RCC 7860 (cell line): Measurements from ENCODE around the gene KIF1B.

Experiments used
- DNase-seq: peaks from one replicate; pipeline ENCODE4 v3.0.0-alpha.2; 2015; ENCODE audit warnings: low spot score
- FAIRE-seq: peaks from 2 replicates; lab custom pipeline; 2012; peaks lifted over from hg19 to GRCh38; lab: Jason Lieb, UNC

KIF1B gene

DNA sequence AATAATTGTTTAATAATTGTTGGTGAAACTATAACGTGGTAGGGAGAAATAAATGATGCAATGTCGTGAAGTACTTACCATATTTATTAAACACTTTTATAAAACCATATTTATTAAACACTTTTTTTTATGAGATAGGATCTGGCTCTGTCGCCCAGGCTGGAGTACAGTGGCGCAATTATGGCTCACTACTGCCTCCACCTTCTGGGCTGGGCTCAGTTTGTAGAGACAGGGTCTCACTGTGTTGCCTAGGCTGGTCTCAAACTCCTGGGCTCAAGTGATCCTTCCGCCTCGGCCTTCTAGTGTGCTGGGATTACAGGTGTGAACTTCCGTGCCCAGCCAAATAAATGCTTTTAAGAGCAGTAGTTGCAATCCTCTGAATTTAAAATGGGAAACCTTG, 112.5 kb downstream of the KIF1B start:
- FAIRE-seq (no peak), DNase-seq (no peak)

DNA sequence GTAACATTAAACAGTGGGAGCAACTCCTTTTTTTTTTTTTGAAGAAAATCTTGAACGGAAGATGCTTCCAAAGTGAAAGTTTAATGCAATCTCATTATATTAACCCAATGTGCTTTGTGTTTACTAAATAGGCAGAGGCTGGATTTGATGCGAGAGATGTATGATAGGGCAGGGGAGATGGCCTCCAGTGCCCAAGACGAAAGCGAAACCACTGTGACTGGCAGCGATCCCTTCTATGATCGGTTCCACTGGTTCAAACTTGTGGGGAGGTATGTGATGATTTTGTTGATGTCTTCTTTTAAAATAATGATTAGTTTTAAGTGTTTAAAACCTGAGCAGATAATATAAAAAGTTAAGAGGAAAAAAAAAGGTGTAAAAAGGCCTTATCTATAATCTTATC, 114.3 kb downstream of the KIF1B start:
- DNase-seq (no peak), FAIRE-seq (no peak)

DNA sequence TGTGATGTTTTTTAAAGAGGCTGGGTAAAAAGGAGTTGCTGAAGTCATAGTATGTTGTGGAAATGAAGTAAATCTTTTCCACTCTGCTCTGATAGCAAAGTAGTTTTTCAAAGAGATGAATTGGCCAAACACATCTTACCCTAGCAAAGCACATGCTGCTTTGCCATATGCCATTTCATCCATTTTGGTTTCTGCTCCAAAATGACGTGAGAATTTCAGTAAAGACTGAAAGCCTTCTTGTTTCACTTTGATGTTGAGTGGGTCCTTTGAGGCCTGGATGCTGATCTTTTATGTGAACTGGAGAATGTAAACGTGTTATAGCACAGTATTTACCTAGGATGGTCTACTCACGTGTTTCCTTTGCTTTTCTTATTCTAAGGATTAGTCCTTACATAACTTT, 115.2 kb downstream of the KIF1B start:
- FAIRE-seq = no peak
- no peak for DNase-seq

DNA sequence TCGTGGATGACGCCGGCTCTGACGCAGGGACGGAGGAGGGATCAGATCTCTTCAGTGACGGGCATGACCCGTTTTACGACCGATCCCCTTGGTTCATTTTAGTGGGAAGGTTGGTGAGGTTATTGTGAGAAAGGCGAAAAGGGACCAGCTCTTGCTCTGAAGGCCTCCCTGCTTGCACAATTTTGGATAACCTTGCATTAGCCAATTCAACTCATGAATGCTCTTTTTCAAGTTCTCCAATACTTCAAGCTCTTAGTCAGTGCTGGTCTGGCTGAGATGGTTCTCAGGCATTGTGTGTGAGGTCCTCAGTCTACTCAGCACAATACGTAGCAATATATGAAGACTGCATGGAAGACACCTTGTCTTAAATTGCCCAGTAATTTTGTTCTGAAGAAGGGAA, 115.9 kb downstream of the KIF1B start:
- DNase-seq (no peak), FAIRE-seq (no peak)

DNA sequence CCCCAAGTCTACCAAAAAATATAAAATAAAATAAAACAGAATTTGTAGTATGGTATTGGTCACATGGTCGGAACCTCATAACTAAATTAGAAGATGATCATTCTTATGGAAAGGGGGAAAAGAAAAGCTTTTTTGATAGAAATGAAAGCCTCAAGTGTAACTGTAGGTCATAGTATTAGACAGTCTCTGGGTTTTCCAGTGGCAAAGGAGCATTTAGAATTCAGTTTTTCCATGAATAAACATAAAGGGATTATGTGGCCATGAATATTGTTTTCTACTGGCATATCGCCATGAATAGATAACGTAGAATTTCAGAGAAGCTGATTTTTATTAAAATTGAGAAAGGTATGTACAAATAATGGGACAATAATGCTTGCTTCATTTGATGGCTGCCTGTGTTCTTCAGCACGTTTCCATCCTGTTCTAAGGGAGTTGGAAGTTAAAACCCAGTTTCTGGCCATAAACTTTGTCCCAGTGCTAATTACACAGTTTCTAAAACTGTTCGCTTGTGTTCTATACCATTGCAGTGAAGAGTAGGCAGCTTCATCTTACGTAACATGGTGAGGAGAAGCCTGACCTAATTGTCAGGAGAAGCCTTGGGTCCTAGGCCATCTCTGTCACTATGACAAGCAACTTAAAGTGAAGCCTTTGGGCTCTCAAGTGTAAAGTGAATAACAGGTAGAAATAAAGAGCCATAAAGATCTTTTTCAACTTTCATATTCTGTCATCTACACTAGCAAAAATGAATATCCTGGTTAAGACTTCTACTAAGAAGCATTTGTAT, 118.0 kb downstream of the KIF1B start:
- FAIRE-seq (no peak), DNase-seq (no peak)

DNA sequence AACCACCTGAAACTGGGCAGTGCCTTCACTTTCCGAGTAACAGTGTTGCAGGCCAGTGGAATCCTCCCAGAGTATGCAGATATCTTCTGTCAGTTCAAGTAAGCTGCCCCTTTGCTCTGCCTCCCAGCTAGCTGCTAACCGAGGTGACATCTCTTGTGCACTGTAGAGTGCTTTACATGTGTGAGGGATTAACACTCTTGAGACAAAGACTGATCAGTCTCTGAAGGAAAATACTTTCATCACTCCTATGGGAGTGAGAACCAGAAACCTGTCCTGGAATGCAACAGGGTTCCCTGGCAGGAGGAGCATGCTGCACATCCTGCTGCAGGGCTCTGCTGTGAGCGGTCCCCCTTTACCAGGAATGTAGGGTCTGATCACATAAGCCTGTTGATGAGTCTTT, 127.1 kb downstream of the KIF1B start:
- FAIRE-seq = no peak

DNA sequence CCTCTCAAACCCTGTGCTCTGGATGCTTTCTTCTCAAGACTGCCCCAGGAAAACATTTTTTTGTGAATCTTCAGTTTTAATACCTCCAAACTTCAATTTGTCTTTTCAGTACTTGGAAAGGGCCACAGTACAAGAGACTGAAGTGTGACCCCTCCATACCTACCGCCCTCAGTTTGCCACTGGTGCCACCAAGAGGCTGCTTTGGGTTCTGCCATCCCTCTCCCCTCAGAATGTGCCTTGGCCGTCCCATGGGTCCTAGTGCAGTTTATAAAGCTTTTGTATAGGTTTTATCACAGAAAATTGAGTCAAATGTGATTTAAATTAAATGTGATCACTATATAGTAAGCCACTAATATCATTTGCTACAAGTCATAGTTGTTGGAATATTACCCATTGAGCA, 127.7 kb downstream of the KIF1B start:
- DNase-seq = no peak
- FAIRE-seq = no peak

More for the DNA sequence above, 127.1 kb downstream of the KIF1B start:
- no peak for DNase-seq

DNA sequence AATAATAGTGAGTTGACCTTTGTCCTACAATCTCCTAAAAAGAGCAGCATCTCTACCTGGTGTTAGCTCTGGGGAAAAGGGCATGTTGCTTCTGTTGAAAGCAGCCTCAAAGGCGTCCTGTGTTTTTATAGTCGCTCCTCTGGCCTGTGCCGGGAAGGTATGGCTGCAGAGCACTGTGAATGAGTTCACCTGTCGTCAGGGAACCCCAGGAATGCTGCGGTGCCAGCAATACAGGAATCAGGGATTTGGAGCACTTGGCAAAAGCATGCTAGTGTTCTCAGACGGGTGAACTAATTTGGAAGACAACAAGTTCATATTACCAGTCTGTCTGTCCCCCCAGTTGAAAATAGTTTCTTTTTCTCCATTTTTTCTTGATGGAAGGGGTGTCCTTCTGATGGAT, 128.2 kb downstream of the KIF1B start:
- FAIRE-seq (no peak), DNase-seq (no peak)

DNA sequence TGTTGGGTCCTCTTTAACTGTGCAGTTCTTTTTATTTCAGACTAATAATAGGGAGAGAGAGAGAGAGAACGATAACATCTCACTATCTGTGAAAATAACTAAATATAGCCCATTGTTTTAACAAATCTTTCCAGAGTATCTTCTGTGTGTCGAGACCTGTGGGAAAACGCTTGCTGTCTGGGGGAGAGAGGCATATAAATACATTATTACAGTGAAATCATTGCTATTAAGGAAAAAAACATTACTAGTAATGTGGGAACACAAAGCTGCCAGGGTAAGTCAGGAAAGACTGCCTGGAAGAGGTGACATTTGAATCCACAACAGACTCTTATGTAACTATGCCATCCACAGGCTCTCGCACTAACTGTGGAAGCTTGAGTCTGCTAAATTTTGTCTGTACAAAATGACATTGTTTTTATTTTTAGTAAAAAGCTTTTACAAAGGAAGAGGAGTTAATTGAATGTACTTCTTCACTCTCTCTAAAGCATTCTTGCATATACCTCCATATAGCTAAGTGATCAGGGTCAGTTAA, 128.7 kb downstream of the KIF1B start:
- FAIRE-seq = no peak

DNA sequence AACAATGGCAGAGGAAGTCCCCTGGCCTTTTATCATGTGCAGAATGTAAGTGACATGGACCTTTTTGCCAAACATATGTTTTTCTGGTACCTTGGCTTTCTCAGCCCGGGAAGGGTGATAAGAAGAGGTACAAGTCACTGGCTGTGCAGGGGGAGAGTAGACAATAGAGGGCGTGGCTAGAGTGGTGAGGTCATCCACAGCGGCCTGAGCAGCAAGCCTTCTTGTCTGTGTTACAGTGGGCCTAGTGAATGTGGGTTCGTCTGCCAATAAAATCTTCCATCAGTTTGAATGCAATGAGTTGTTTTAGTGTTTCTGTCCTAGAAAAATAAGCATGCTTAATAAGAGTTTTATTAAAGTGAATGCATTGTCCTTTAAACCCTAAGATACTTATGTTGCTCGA, 129.4 kb downstream of the KIF1B start:
- no peak for FAIRE-seq
- DNase-seq = no peak

More for the DNA sequence above, 128.7 kb downstream of the KIF1B start:
- no peak for DNase-seq

DNA sequence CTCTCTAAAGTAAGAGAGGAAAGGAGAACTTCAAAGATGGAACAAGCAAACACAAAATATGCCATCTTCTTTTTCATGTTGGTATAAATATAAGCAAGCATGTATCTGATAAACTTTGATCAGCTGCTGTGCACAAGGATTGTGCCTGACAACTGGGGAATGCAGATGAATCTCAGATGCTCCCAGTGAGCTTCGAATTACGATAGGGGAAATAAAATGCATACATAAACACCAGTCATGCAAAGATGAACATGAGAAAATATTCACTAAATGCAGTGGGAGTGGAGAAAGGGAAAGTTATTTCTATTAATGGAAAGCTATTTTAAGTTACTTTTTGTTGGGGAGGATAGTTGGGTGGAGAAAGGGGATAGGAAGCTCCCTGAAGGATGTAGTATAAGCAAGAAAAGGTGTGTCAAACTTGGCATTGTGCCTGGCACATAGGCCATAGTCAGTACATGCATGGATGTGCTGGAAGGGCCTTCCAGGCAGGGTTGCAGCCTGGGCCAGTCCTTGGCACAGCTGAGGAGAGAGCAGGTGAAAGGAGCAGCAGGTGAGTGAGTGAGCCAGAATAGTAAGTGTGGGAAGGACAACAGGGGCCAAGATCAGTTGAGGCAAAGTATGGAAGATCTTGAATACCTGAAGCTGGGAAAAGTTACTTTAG, 130.7 kb downstream of the KIF1B start:
- FAIRE-seq (no peak), DNase-seq (no peak)

DNA sequence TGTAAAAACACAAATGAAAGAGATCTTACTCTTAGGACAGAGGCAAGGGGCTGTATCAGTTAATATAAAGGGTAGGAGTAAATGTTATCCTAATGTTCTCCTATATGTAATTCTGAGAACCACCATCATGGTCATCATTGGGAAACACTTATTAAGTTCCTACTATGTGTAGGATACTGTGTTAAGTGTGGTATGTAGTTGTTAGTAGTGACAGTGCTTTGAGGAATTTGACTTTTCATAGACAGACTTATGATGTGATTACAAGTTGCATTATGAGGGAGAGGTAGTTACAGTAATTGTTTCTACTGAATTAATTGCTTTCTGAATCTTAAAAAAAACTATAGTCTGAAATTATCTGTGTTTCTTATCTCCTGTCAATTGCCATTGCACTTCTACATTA, 136.7 kb downstream of the KIF1B start:
- no peak for FAIRE-seq

DNA sequence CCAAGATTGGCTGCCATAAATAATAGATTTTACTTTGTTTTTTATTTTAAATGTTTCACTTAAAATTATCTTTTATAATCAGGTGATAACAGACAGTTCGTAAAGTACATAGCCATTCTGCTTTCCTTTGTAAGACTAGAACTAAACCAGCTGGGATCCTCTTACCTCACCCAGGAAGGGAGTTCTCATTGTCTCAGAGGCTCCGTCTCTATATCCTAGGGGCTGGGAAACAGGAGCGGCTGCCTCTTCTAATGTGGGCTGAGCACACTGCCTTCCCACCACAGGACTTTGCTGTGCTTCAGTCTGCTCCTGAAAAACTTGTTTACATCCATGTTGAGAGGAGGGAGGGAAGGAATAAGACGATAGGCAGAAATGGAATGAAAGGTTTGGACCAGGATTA, 142.9 kb downstream of the KIF1B start:
- FAIRE-seq (no peak), DNase-seq (no peak)

More for the DNA sequence above, 136.7 kb downstream of the KIF1B start:
- no peak for DNase-seq

DNA sequence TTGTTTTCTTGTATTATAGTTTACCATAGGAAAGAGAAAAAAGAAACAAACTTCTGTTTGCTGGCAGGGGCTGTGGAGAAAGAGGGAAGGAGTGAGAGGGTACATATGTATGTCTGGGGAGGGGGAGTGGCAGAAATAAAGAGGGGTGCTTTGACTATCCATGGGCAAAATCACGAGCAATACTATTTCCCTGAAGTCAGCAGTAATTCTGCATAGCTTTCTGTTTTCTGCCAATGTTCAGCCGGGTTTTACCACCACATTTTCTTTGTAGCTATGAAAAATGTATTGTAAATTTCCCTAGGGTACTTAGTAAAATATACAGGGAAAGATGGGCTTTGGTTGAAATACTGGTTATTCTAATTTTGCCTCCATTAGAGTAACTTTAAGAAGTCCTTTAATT, 143.3 kb downstream of the KIF1B start:
- DNase-seq (no peak), FAIRE-seq (no peak)

DNA sequence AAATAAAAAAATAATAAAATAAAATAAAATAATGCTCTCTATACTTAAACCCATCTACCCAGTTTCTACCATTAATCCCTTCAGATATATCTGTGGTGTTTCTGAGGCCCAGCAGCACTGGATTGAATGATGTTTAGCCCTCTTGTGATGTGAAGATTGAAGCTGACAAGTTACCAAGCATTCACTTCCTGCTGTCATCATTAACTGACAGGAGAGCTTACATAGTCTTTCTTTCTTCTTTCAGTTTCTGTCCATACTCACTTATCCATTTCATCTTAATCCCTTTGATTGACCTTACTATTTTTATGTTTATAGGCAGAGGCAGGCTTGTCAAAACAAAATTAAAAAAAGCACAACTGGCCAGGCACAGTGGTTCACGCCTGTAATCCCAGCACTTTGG, 149.7 kb downstream of the KIF1B start:
- DNase-seq = no peak
- FAIRE-seq = no peak

DNA sequence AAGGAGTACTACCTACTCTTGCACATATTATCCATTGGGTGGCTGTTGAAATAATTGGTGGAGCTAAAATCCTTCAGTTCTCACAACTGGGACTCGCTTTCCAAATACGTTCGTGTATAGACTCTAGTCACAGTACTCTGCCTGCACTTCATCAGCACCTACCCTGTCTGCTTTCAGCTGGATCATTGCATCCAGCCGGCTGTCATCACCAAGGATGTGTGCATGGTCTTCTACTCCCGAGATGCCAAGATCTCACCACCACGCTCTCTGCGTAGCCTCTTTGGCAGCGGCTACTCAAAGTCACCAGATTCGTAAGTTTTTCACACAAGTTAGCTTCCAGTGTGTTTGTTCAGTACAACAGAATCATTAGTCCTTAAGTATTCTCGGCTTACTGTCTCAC, 151.1 kb downstream of the KIF1B start:
- no peak for DNase-seq
- no peak for FAIRE-seq

DNA sequence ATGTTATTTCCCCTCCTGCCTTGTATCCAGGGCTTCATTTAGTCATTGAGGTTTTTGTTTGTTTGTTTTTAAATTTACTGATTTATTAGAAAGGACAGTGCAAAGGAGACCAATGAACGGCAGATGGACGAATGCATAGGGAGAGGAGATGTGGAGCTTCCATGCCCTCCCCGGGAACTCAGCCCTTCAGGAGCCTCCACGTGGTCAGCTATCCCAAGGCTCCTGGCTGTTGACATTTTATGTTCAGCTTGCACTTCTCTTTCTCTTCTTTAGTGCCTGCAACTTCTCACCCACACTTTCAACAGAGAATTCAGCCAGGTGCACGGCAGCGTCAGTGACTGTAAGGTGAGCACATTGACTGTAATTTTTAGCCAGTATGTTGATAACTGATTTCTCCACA, 157.8 kb downstream of the KIF1B start:
- FAIRE-seq (no peak), DNase-seq (no peak)

DNA sequence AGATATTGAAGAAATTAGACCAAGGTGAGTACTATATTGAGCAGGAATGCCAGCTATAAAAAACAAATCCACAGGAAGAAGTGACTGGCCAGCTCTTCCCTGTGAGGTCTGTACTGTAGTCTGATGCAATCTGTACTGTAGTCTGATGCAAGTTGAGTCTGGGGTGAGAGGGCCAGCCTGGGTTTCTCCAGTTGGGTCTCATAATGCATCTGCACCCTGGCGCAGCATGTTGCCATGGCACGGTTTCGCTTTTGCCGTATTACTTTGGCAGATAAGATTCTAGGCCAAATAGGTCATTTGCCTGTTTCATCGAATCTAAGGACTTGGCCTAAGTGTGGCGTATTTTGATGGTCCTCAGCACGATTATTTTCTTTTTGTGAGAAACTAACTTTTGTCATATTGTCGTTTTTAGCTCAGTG, 164.1 kb downstream of the KIF1B start:
- DNase-seq (no peak), FAIRE-seq (no peak)

DNA sequence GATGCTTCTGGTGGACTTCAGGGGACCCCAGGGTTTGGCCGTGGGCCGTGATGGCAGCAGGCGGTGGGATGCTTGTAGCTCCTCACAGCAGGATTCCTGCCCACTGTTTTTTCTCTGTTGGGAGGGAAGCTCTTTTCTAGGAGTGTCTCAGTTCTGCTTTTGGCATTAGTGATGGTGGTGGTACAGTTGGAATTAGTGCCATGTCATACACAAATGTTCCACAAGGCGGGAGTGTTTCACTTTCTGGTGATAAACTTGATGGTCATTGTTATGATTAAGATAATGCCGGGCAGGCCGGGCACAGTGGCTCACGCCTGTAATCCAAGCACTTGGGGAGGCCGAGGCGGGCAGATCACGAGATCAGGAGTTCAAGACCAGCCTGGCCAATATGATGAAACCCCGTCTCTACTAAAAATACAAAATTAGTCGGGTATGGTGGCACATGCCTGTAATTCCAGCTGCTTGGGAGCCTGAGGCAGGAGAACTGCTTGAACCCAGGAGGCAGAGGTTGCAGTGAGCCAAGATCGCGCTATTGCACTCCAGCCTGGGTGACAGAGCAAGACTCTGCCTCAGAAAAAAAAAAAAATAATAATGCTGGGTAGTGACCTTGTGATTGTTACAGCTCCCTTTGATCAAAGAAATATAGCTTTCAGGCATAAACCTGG, 167.1 kb downstream of the KIF1B start:
- FAIRE-seq (peak; percentile 26), DNase-seq (peak; percentile 59)

DNA sequence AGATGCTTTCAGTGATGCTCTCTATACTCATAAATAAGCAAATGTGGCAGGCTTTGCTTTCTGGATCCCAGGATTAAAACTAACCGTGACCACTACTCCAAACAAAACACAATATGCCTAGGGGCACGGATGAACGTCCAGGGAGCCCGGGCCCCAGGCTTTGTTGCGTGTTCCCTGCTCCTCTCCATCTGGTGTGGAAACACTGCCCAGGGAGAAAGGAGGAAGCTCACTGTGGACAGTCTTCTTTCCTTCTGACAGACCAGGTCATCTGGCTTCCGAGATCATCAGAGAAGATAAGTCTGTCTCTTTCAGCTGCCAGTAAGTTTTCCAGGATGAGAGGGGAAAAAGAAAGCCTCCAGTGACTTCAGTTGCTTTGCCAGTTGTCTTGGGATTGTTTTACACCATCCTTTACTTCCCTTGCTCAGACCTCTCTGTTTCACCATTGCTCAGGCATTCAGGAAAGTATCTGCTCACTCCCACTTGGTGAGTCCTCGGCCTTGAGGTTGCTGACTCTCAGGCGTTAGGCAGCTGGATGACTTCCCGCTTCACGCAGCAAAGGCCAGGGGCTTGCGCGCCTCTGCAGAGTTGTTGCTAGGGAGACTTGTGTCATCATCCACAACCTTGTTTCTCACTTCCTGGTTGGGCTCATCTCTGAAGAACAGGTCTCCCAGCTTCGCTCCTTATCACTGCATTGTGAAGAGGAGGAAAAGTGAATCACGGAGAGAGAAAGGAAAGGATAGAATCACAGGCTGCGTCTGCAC, 167.9 kb downstream of the KIF1B start:
- FAIRE-seq (no peak), DNase-seq (no peak)

DNA sequence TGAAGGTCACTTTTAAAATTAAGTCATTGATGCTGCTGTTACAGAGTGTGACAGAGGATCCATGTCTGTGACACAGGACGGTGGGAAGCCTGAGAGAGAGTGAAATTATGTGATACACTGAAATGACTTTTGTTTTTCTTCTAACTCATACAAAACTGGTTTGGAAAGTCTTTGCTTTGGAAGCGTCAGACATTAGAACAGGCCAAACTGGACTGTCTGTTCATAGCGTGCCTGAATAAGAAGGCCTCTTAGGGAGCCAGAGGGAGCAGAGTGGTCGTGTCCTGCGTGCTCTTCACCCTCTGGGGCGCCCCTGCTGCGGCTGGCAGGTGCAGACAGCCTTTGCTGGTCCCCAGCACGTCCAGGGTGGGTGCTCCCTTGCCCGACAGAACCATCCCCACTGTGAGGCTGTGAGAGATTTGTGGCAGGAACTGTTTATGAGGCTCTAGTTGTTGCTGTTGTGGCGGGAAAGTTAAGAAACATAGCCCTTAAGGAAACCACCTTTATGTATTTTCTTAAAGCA, 168.8 kb downstream of the KIF1B start:
- FAIRE-seq (no peak), DNase-seq (no peak)
